Mammary epithelial cell (primary cell): ENCODE measurements around the gene FASTKD2.

ENCODE experiments used
- CTCF ChIP-seq, 2 donors: IDR thresholded peaks in 1 of 2; conservative IDR thresholded peaks in 1 of 2; 2 replicates each; pipeline ENCODE4 v1.5.1; 2011 to 2012; ENCODE audit warnings: inconsistent platforms in 2 of 2, low read length in 2 of 2, mild to moderate bottlenecking in 2 of 2, control low read depth in 1 of 2, low read depth in 1 of 2; ENCODE audit not compliant: insufficient read depth in 1 of 2; ENCODE audit errors: extremely low read depth in 1 of 2
- EZH2 ChIP-seq: IDR thresholded peaks from 2 replicates; pipeline ENCODE4 v1.6.1; 2012; ENCODE audit warnings: low read length, inconsistent platforms, borderline replicate concordance

- TF ChIP-seq CTCF (conservative IDR thresholded peaks at IDR 0.05 in 1 of 2, IDR thresholded peaks at IDR 0.05 in 1 of 2; ENCODE audit: extremely low read depth in 1 of 2, insufficient read depth in 1 of 2, low read depth in 1 of 2, low read length in 2 of 2) (no peak), EZH2 (no peak)
Measured at GRCh38 chr2:206733341-206733740, 32.1 kb upstream of the FASTKD2 start.
